Adipocyte (in vitro differentiated cells): ENCODE results near the gene RASSF7.
"Not testable (repeated sequence)": the region's sequence is repeated elsewhere in the genome, so short reads cannot be mapped to it uniquely, and the experiment has no call there.

ENCODE experiments used
- DNase-seq: peaks from one replicate; pipeline ENCODE4 v3.0.0-alpha.2; 2015; ENCODE audit warnings: low read depth
- H3K27me3 ChIP-seq: replicated peaks from 2 replicates; pipeline ENCODE4 v1.7.0; 2013; ENCODE audit warnings: mild to moderate bottlenecking, low read length, moderate library complexity; ENCODE audit not compliant: control insufficient read depth, insufficient read depth
- H3K36me3 ChIP-seq: 2 replicates; pipeline ENCODE4 v1.7.0; 2013; ENCODE audit warnings: low read length, mild to moderate bottlenecking, moderate library complexity; ENCODE audit not compliant: control insufficient read depth, insufficient read depth, severe bottlenecking
- H3K4me1 ChIP-seq: 2 replicates; pipeline ENCODE4 v1.7.0; 2013; ENCODE audit warnings: mild to moderate bottlenecking, low read length, moderate library complexity; ENCODE audit not compliant: control insufficient read depth, insufficient read depth
- H3K4me3 ChIP-seq: 2 replicates; pipeline ENCODE4 v1.7.0; 2013; ENCODE audit warnings: mild to moderate bottlenecking, low read length, moderate library complexity
- H3K9ac ChIP-seq: 2 replicates; pipeline ENCODE4 v1.7.0; 2013; ENCODE audit warnings: mild to moderate bottlenecking, low read length, moderate library complexity
- H3K9me3 ChIP-seq: 2 replicates; pipeline ENCODE4 v1.7.0; 2013; ENCODE audit warnings: mild to moderate bottlenecking, low read length, moderate library complexity; ENCODE audit not compliant: control insufficient read depth

The RASSF7 gene

GRCh38 chr11:560305-561147, at the start of gene RASSF7, which contains the start of gene LMNTD2:
RASSF7 (plus strand) TSS chr11:560970; CDS start chr11:561769, 799 bp downstream.
LMNTD2 (minus strand) TSS chr11:560738; CDS start chr11:560716, 22 bp downstream.
- H3K4me3 ChIP-seq = peak within 1 kb of the TSS; percentile 78
- DNase-seq = peak; percentile 95
- H3K27me3 ChIP-seq = peaks cover 21% of the 10 kb centered on the region
- peak within 1 kb of the TSS; percentile 51 for H3K9ac ChIP-seq
- H3K9me3 ChIP-seq = no peaks in the 10 kb centered on the region
- H3K36me3 ChIP-seq = no peaks in the 10 kb centered on the region
- no peaks in the 10 kb centered on the region for H3K4me1 ChIP-seq

- Histone ChIP-seq H3K4me3 (no peak overlapping the region), H3K27me3 (no peaks in the 10 kb centered on the region), H3K9ac (no peak overlapping the region), H3K9me3 (no peaks in the 10 kb centered on the region), H3K36me3 (peaks cover 32% of the 10 kb centered on the region), H3K4me1 (peaks cover 3% of the 10 kb centered on the region)
- no peak for DNase-seq
Observed at GRCh38 chr11:512761-513595, 47.8 kb upstream of the RASSF7 start.

- no peak for DNase-seq
- Histone ChIP-seq H3K4me1 (peaks cover 3% of the 10 kb centered on the region), H3K27me3 (no peaks in the 10 kb centered on the region), H3K4me3 (no peak overlapping the region), H3K9me3 (no peaks in the 10 kb centered on the region), H3K36me3 (peaks cover 27% of the 10 kb centered on the region), H3K9ac (no peak overlapping the region)
Observed at GRCh38 chr11:514606-515005, 46.2 kb upstream of the RASSF7 start.

- no peaks in the 10 kb centered on the region for H3K9me3 ChIP-seq
- peaks cover 22% of the 10 kb centered on the region for H3K36me3 ChIP-seq
- H3K27me3 ChIP-seq = no peaks in the 10 kb centered on the region
- H3K9ac ChIP-seq = no peak overlapping the region
- H3K4me1 ChIP-seq = peaks cover 3% of the 10 kb centered on the region
- DNase-seq = no peak
- H3K4me3 ChIP-seq = no peak overlapping the region
Observed at GRCh38 chr11:515131-515530, 45.6 kb upstream of the RASSF7 start.

GRCh38 chr11:516400-516799, 44.4 kb upstream of the RASSF7 start:
- no peak overlapping the region for H3K4me3 ChIP-seq
- no peaks in the 10 kb centered on the region for H3K9me3 ChIP-seq
- H3K27me3 ChIP-seq = no peaks in the 10 kb centered on the region
- H3K36me3 ChIP-seq = peaks cover 22% of the 10 kb centered on the region
- H3K4me1 ChIP-seq = peaks cover 3% of the 10 kb centered on the region
- DNase-seq = no peak
- H3K9ac ChIP-seq = no peak overlapping the region

- peaks cover 22% of the 10 kb centered on the region for H3K36me3 ChIP-seq
- not testable (repeated sequence) for H3K9me3 ChIP-seq, H3K9ac ChIP-seq, H3K27me3 ChIP-seq, H3K4me3 ChIP-seq, DNase-seq, H3K4me1 ChIP-seq
Observed at GRCh38 chr11:516918-517685, 43.7 kb upstream of the RASSF7 start.

GRCh38 chr11:518463-519202, 42.1 kb upstream of the RASSF7 start:
- H3K4me1 ChIP-seq = peaks cover 3% of the 10 kb centered on the region
- H3K4me3 ChIP-seq = peak overlapping the region; percentile 76
- peaks cover 10% of the 10 kb centered on the region for H3K36me3 ChIP-seq
- peak overlapping the region; percentile 60 for H3K9ac ChIP-seq
- no peaks in the 10 kb centered on the region for H3K27me3 ChIP-seq
- peak; percentile 96 for DNase-seq
- H3K9me3 ChIP-seq = no peaks in the 10 kb centered on the region

GRCh38 chr11:520428-521176, 40.2 kb upstream of the RASSF7 start:
- no peak for DNase-seq
- Histone ChIP-seq H3K9me3 (no peaks in the 10 kb centered on the region), H3K27me3 (no peaks in the 10 kb centered on the region), H3K4me1 (peaks cover 3% of the 10 kb centered on the region), H3K36me3 (no peaks in the 10 kb centered on the region), H3K9ac (no peak overlapping the region), H3K4me3 (no peak overlapping the region)

- no peaks in the 10 kb centered on the region for H3K9me3 ChIP-seq
- no peaks in the 10 kb centered on the region for H3K36me3 ChIP-seq
- H3K9ac ChIP-seq = no peak overlapping the region
- DNase-seq = no peak
- no peak overlapping the region for H3K4me3 ChIP-seq
- H3K4me1 ChIP-seq = peaks cover 3% of the 10 kb centered on the region
- H3K27me3 ChIP-seq = no peaks in the 10 kb centered on the region
Observed at GRCh38 chr11:521177-521688, 39.5 kb upstream of the RASSF7 start.

- no peaks in the 10 kb centered on the region for H3K9me3 ChIP-seq
- no peak for DNase-seq
- H3K9ac ChIP-seq = no peak overlapping the region
- no peaks in the 10 kb centered on the region for H3K4me1 ChIP-seq
- no peaks in the 10 kb centered on the region for H3K27me3 ChIP-seq
- H3K4me3 ChIP-seq = no peak overlapping the region
- H3K36me3 ChIP-seq = no peaks in the 10 kb centered on the region
Observed at GRCh38 chr11:526192-526591, 34.6 kb upstream of the RASSF7 start.
